ENCODE data around the gene SLC6A13.

SLC6A13 gene

GRCh38 chr12:171743-172676 is 90.6 kb downstream of the SLC6A13 start:
- no peak for DNase-seq
- TF ChIP-seq CTCF (IDR thresholded peaks at IDR 0.05; ENCODE audit: low read depth, low read length, missing control alignments), result no peak
- Histone ChIP-seq H3K36me3 (replicated peaks) (no peaks in the 10 kb centered on the region), H3K4me3 (ENCODE audit: low read depth, low read length) (no peak overlapping the region), H3K27me3 (replicated peaks) (no peaks in the 10 kb centered on the region), H3K27ac (no peak overlapping the region)
- in situ Hi-C loops (cut with HindIII; ENCODE audit: low pct_ligation_motif_present, low sequenced_read_pairs), result no loop called here

GRCh38 chr12:171276-171675 is 91.4 kb downstream of the SLC6A13 start:
- H3K27me3 ChIP-seq (replicated peaks), result no peaks in the 10 kb centered on the region
- no peak overlapping the region for H3K4me3 ChIP-seq (ENCODE audit: low read depth, low read length)
- in situ Hi-C loops (cut with HindIII; ENCODE audit: low pct_ligation_motif_present, low sequenced_read_pairs), result no loop called here
- no peak overlapping the region for H3K27ac ChIP-seq
- TF ChIP-seq CTCF (IDR thresholded peaks at IDR 0.05; ENCODE audit: low read depth, low read length, missing control alignments), result no peak
- no peaks in the 10 kb centered on the region for H3K36me3 ChIP-seq (replicated peaks)
- DNase-seq, result no peak

Data from brain microvascular endothelial cell (primary cell).